K562 treated with DMSO at 1 percent for 48 hours (cell line): ENCODE results near the gene TRIM69. TPM values are rescaled to one million over a fixed set of nuclear protein-coding genes. Genes with fewer than 3 reads are reported as not detected.

ENCODE experiments used
- total RNA-seq: library from RNA; unstranded; fragments of 300-600 nt; gene quantifications from 2 replicates; pipeline ENCODE4 v1.2.3, GENCODE V29; 2022; ENCODE audit warnings: low replicate concordance; ENCODE audit errors: extremely low read depth

TRIM69 gene
- not detected in 2 replicates for total RNA-seq

GRCh38 chr15:44736181-44736765, at the start of gene TRIM69:
Gene TRIM69, plus strand, starts transcription at chr15:44736528. Its CDS starts 177 bp downstream, at chr15:44736705.

DNA sequence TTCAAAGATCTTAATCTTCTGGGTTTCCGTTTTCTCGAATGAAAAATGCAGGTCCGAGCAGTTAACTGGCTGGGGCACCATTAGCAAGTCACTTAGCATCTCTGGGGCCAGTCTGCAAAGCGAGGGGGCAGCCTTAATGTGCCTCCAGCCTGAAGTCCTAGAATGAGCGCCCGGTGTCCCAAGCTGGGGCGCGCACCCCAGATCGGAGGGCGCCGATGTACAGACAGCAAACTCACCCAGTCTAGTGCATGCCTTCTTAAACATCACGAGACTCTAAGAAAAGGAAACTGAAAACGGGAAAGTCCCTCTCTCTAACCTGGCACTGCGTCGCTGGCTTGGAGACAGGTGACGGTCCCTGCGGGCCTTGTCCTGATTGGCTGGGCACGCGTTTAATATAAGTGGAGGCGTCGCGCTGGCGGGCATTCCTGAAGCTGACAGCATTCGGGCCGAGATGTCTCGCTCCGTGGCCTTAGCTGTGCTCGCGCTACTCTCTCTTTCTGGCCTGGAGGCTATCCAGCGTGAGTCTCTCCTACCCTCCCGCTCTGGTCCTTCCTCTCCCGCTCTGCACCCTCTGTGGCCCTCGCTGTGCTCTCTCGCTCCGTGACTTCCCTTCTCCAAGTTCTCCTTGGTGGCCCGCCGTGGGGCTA, 25.1 kb upstream of the TRIM69 start, which contains the start of the genes B2M and PATL2:
Gene B2M, plus strand, starts transcription at position 422 of the 647 bp plus-strand sequence. Its CDS starts 30 bp downstream, at position 452.
Gene PATL2, minus strand, starts transcription at position 228 of the 647 bp plus-strand sequence. CDS start 34,833 bp downstream, outside the sequence.

Other genes with a start within 250 kb of the TRIM69 start
- not detected in 2 replicates for gene EIF3J, start 199.4 kb upstream of the TRIM69 start, total RNA-seq
- not detected in 2 replicates for gene SPG11, start 72.9 kb upstream of the TRIM69 start, total RNA-seq
- not detected in 2 replicates for gene PATL2, start 25.2 kb upstream of the TRIM69 start, total RNA-seq
- 1,655 and 3,446 TPM in 2 replicates for gene B2M, start 25.0 kb upstream of the TRIM69 start, total RNA-seq
- gene TERB2, start 220.2 kb downstream of the TRIM69 start, total RNA-seq = not detected in 2 replicates